Heart left ventricle (tissue), 16 donors: ENCODE data around the gene MCTP1. TPM values are rescaled to one million over a fixed set of nuclear protein-coding genes. Genes with fewer than 3 reads are reported as not detected.

ENCODE experiments used
- ATAC-seq, 4 donors: fragments of 200-7000 bp; cut with Tn5 transposase; one replicate each; pipeline ENCODE4 v1.9.1; 2020 to 2022; ENCODE audit warnings: moderate library complexity in 4 of 4, mild to moderate bottlenecking in 3 of 4, moderate number of reproducible peaks in 1 of 4
- DNase-seq, 5 donors: peaks; one replicate each; pipeline ENCODE4 v3.0.0-alpha.2; 2020
- H3K27ac ChIP-seq, 12 donors: fragments of 200-600 bp; sonication (generic) in 4 of 12; one replicate each; pipeline versions ENCODE4 v1.5.0 to v1.8.0; 2016 to 2022; ENCODE audit warnings: mild to moderate bottlenecking in 2 of 12
- H3K27me3 ChIP-seq, 9 donors: fragments of 200-600 bp; sonication (generic) in 2 of 9; one replicate each; pipeline versions ENCODE4 v1.5.1 to v1.8.0; 2016 to 2022; ENCODE audit warnings: mild to moderate bottlenecking in 3 of 9
- H3K36me3 ChIP-seq, 9 donors: fragments of 200-600 bp; sonication (generic) in 2 of 9; one replicate each; pipeline versions ENCODE4 v1.5.0 to v1.8.0; 2018 to 2022; ENCODE audit warnings: mild to moderate bottlenecking in 2 of 9
- H3K4me1 ChIP-seq, 12 donors: fragments of 200-600 bp; sonication (generic) in 4 of 12; one replicate each; pipeline versions ENCODE4 v1.5.0 to v1.8.0; 2016 to 2022; ENCODE audit warnings: mild to moderate bottlenecking in 3 of 12
- H3K4me3 ChIP-seq, 12 donors: fragments of 200-600 bp; sonication (generic) in 4 of 12; one replicate each; pipeline versions ENCODE4 v1.5.0 to v1.8.0; 2017 to 2022; ENCODE audit warnings: mild to moderate bottlenecking in 9 of 12, moderate library complexity in 4 of 12
- H3K9me3 ChIP-seq, 12 donors: fragments of 200-600 bp; sonication (generic) in 4 of 12; one replicate each; pipeline versions ENCODE4 v1.5.0 to v1.8.0; 2016 to 2022; ENCODE audit warnings: mild to moderate bottlenecking in 1 of 12
- POLR2A ChIP-seq, 2 donors: fragments of 450-650 bp; IDR thresholded peaks; one replicate each; pipeline ENCODE4 v1.6.1; 2017; ENCODE audit warnings: antibody characterized with exemption in 2 of 2, mild to moderate bottlenecking in 2 of 2, moderate library complexity in 2 of 2
- WGBS, 4 donors: extraction: QIAGEN DNeasy Blood & Tissue Kit in 2 of 4; methylation state at CpG; one replicate each; pipeline versions ENCODE4 v1.1.5 to v1.1.7; 2013 to 2018; 5-methylcytosine and 5-hydroxymethylcytosine counted together
- intact Hi-C, 10 donors: fragments of 100-400 bp; cut with DNase I; formaldehyde crosslinking; loops; one replicate each; pipeline versions ENCODE4 v1.11.1 to v1.14.2; 2022
- polyA plus RNA-seq, 2 donors: library from polyadenylated mRNA; stranded (reverse); fragments of 200-250 nt; gene quantifications; one replicate each; pipeline ENCODE4 v1.2.3, GENCODE V29; 2013
- total RNA-seq, 9 donors: library from RNA; depleted of rRNA in 2 of 9; stranded (reverse); fragments of >200 nt in 2 of 9; fragmentation: NEBNext Ultra II Directional in 3 of 9; extraction: Animal tissue kit (Norgen Biotek cat#: 25700) in 3 of 9; gene quantifications; one replicate each; pipeline versions ENCODE4 v1.1.0 to v1.2.4, GENCODE V29; 2016 to 2023
- TF ChIP-seq, protein P1 (sequence below), 12 donors: fragments of 200-600 bp; sonication (generic) in 4 of 12; IDR thresholded peaks; one replicate each; pipeline versions ENCODE4 v1.5.0 to v1.8.0; 2018 to 2022; ENCODE audit warnings: antibody characterized with exemption in 12 of 12, mild to moderate bottlenecking in 5 of 12
- donor health status: ischemic (EF 13 %, LVEDD 7.1; RV severe dilation, severe dysfunction).
- donor health status: healthy with polysubstance abuse.
- donor health status: DM: no; HTN: yes; CAD: no.
- donor health status: DM: no; HTN: no; CAD: no.
- donor health status: ischemic (EF 25% LVEDD 6.9; RV normal size, moderate dysfunction).
- donor health status: ischemic (EF 25% LVEDD 5.7; RV mildly dilated, moderate dysfunction).
- donor health status: healthy.
- donor health status: DM: yes; HTN: yes; CAD: no.
- donor health status: ischemic (EF 35%, LVEDD 5.7; RV mildly dilated, moderate dysfunction).
- donor health status: nonischemic (EF 11% LVEDD 7.7; RV severe dilation, severe dysfunction).
- donor health status: DM: yes; HTN: yes; CAD: no.
- donor health status: PGD.
- donor health status: ischemic (EF 29% LVEDD 5.4; RV normal size, mild dysfunction).
- donor health status: nonischemic (EF 23%, LVEDD 6.1; RV moderate dilation, normal function).

Gene MCTP1
- total and polyA plus RNA-seq, 11 donors: 0.91 to 28.4 (median 6.1) TPM

DNA sequence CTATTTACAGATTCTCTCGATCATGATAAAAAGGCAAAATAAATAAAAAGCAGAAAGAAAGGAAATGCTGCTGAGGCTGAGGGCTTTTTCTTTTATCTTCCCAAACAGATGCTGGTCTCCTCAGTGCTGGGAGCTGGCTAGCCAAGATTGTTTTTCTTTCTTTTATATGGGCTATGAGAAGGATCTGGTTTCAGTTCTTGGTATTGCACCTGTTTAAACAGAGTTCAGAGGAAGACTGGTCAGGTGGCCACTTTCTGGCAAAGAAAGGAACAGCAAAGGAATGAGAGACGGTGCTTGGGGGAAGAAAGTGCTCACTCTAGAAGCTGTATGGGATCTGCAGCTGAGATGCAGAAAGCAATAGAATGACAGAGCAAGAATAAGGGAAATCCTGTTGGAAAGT lies 577.5 kb downstream of the MCTP1 start:
- TF ChIP-seq POLR2A (IDR thresholded peaks at IDR 0.05): no peak
- TF ChIP-seq, protein P1, sequence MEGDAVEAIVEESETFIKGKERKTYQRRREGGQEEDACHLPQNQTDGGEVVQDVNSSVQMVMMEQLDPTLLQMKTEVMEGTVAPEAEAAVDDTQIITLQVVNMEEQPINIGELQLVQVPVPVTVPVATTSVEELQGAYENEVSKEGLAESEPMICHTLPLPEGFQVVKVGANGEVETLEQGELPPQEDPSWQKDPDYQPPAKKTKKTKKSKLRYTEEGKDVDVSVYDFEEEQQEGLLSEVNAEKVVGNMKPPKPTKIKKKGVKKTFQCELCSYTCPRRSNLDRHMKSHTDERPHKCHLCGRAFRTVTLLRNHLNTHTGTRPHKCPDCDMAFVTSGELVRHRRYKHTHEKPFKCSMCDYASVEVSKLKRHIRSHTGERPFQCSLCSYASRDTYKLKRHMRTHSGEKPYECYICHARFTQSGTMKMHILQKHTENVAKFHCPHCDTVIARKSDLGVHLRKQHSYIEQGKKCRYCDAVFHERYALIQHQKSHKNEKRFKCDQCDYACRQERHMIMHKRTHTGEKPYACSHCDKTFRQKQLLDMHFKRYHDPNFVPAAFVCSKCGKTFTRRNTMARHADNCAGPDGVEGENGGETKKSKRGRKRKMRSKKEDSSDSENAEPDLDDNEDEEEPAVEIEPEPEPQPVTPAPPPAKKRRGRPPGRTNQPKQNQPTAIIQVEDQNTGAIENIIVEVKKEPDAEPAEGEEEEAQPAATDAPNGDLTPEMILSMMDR (IDR thresholded peaks at IDR 0.05): no peak
- intact Hi-C loops: no loop called here
- DNase-seq (no peak), ATAC-seq (no peak)
- Histone ChIP-seq H3K27ac (no peak overlapping the region), H3K4me1 (no peaks in the 10 kb centered on the region), H3K36me3 (peaks cover 0 to 47% (median 31%) of the 10 kb centered on the region in 9 donors), H3K9me3 (no peaks in the 10 kb centered on the region), H3K27me3 (no peaks in the 10 kb centered on the region), H3K4me3 (no peak overlapping the region)
- WGBS, 4 donors: 48 to 64% (median 62%) methylated on average over 2 of the region's 2 CpGs

DNA sequence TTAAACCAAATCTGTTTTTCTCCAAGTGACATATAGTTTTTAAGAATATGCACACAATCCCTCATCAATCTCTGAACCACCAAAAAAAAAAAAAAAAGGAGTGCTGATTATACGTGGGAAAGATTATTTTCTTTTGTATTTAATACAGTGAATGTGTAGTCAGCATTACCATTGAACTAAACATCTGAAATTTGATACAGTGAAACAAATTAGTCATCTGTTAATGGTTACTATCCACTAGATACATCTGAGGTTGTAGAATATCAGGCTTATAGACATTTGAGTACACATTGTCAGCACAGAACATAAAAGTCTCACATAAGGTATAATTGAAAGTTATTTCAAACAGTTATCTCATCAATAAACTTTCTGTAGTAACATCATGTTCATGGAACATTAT lies 579.5 kb downstream of the MCTP1 start:
- Histone ChIP-seq H3K27me3 (no peaks in the 10 kb centered on the region), H3K4me3 (no peak overlapping the region), H3K27ac (no peak overlapping the region), H3K4me1 (no peaks in the 10 kb centered on the region), H3K9me3 (no peaks in the 10 kb centered on the region), H3K36me3 (peaks cover 0 to 41% (median 28%) of the 10 kb centered on the region in 9 donors)
- WGBS, 4 donors: 82 to 92% (median 85%) methylated on average over 1 of the region's 1 CpG
- no peak for DNase-seq
- no peak for ATAC-seq
- intact Hi-C loops: no loop called here
- TF ChIP-seq, protein P1 (IDR thresholded peaks at IDR 0.05): no peak
- TF ChIP-seq POLR2A (IDR thresholded peaks at IDR 0.05): no peak

DNA sequence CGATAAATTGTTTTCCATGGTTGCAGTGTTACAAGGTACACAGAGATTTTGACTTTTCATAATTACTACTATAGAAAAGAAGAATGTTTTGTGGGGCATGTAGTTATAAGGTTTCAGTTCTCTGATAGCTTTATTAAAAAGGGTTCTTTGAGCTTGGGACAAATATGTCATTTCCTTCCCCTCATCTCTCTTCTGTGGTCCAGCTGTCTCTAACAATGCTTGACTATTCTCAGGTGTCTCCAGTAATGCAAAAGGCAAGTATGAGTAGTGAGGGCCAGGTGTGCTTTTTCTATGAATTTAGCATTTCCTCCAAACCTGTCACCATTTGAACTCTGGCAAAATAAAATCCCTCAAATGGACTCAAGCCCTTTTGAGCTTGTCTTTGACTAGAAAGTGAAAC lies 582.2 kb downstream of the MCTP1 start:
- no peaks in the 10 kb centered on the region for H3K9me3 ChIP-seq
- H3K27ac ChIP-seq: no peak overlapping the region
- peaks cover 0 to 17% (median 5%) of the 10 kb centered on the region in 9 donors for H3K36me3 ChIP-seq
- DNase-seq (no peak), ATAC-seq (no peak)
- no peak overlapping the region for H3K4me3 ChIP-seq
- TF ChIP-seq POLR2A (IDR thresholded peaks at IDR 0.05): no peak
- TF ChIP-seq, protein P1 (IDR thresholded peaks at IDR 0.05): no peak
- 94 to 99% (median 97%) methylated on average over 1 of the region's 1 CpG for WGBS, 4 donors
- H3K27me3 ChIP-seq: no peaks in the 10 kb centered on the region
- intact Hi-C loops: no loop called here
- no peaks in the 10 kb centered on the region for H3K4me1 ChIP-seq

DNA sequence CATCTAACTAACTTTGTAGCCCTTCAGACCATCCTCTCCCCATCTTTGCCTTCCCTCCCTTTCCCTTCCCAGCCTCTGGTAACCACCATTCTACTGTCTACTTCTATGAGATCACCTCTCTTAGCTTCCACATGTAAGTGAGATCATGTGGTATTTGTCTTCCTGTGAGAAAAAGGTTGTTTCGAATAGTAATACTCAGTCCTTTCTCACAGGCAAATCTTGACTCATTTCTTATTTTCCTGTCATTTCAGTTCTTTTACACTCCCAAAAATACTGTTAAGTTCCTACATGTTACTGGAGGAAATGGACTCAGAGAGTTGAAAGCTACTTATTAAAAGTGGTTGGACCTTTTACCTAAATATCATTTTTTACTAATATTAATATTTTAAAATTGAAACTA lies 584.3 kb downstream of the MCTP1 start:
- Histone ChIP-seq H3K27ac (no peak overlapping the region), H3K36me3 (peaks cover 0 to 15% (median 8%) of the 10 kb centered on the region in 9 donors), H3K4me3 (no peak overlapping the region), H3K9me3 (no peaks in the 10 kb centered on the region), H3K27me3 (no peaks in the 10 kb centered on the region), H3K4me1 (no peaks in the 10 kb centered on the region)
- no peak for TF ChIP-seq POLR2A (IDR thresholded peaks at IDR 0.05)
- TF ChIP-seq, protein P1 (IDR thresholded peaks at IDR 0.05): no peak
- WGBS, 4 donors: 84 to 93% (median 85%) methylated on average over 1 of the region's 1 CpG
- DNase-seq: no peak
- intact Hi-C loops: no loop called here
- no peak for ATAC-seq
